ENCODE results near the gene PRPH. TPM values are rescaled to one million over a fixed set of nuclear protein-coding genes. Genes with fewer than 3 reads are reported as not detected.
"Not testable (repeated sequence)": the region's sequence is repeated elsewhere in the genome, so short reads cannot be mapped to it uniquely, and the experiment has no call there.

The PRPH gene
- total and polyA plus RNA-seq, 3 experiments from 2014 or later = not detected

- Histone ChIP-seq H3K4me3 (ENCODE audit: low read length) (no peak overlapping the region), H3K27me3 (ENCODE audit: insufficient read depth, low read length, poor library complexity, severe bottlenecking) (no peaks in the 10 kb centered on the region), H3K36me3 (ENCODE audit: insufficient read depth, low read length) (peaks cover 21% of the 10 kb centered on the region), H3K4me1 (ENCODE audit: insufficient read depth, low read length) (no peaks in the 10 kb centered on the region), H3K9me3 (ENCODE audit: low read length) (no peaks in the 10 kb centered on the region), H3K27ac (ENCODE audit: low read depth, low read length) (no peak overlapping the region)
- H3K4me3 Mint-ChIP-seq = no peak overlapping the region
- peaks cover 2 to 6% (median 5%) of the 10 kb centered on the region in 3 donors for H3K4me1 Mint-ChIP-seq
- no peaks in the 10 kb centered on the region for H3K9me3 Mint-ChIP-seq
- ChIA-PET CTCF (no interaction called here), POLR2A (no interaction called here)
- H3K36me3 Mint-ChIP-seq = peaks cover 0 to 53% (median 15%) of the 10 kb centered on the region in 3 donors
- no peak overlapping the region for H3K27ac Mint-ChIP-seq
- no peak for DNase-seq
- no peaks in the 10 kb centered on the region for H3K27me3 Mint-ChIP-seq
These were observed 21.9 kb upstream of the PRPH start for GRCh38 chr12:49272790-49273725.

GRCh38 chr12:49273726-49274395, 21.1 kb upstream of the PRPH start:
- DNase-seq = no peak
- CTCF ChIA-PET = no interaction called here
- H3K27me3 ChIP-seq (ENCODE audit: insufficient read depth, low read length, poor library complexity, severe bottlenecking) = no peaks in the 10 kb centered on the region

GRCh38 chr12:49274396-49275069, 20.4 kb upstream of the PRPH start:
- POLR2A ChIA-PET = no interaction called here
- peaks cover 0 to 44% (median 15%) of the 10 kb centered on the region in 3 donors for H3K36me3 Mint-ChIP-seq
- H3K4me3 ChIP-seq (ENCODE audit: low read length) = no peak overlapping the region
- H3K9me3 Mint-ChIP-seq = no peaks in the 10 kb centered on the region
- no peaks in the 10 kb centered on the region for H3K27me3 ChIP-seq (ENCODE audit: insufficient read depth, low read length, poor library complexity, severe bottlenecking)
- H3K4me1 ChIP-seq (ENCODE audit: insufficient read depth, low read length) = no peaks in the 10 kb centered on the region
- peaks cover 21% of the 10 kb centered on the region for H3K36me3 ChIP-seq (ENCODE audit: insufficient read depth, low read length)
- H3K27ac Mint-ChIP-seq = peak overlapping the region in 2 of 8 donors; percentile 25 to 85
- H3K4me3 Mint-ChIP-seq = no peak overlapping the region
- H3K27ac ChIP-seq (ENCODE audit: low read depth, low read length) = no peak overlapping the region
- H3K9me3 ChIP-seq (ENCODE audit: low read length) = no peaks in the 10 kb centered on the region
- CTCF ChIA-PET = no interaction called here
- peaks cover 0 to 4% of the 10 kb centered on the region in 2 donors for H3K27me3 Mint-ChIP-seq
- no peaks in the 10 kb centered on the region for H3K4me1 Mint-ChIP-seq
- DNase-seq = no peak

More at GRCh38 chr12:49273726-49274395, 21.1 kb upstream of the PRPH start:
- POLR2A ChIA-PET = no interaction called here
- Histone ChIP-seq H3K36me3 (ENCODE audit: insufficient read depth, low read length) (peaks cover 21% of the 10 kb centered on the region), H3K9me3 (ENCODE audit: low read length) (no peaks in the 10 kb centered on the region), H3K4me1 (ENCODE audit: insufficient read depth, low read length) (no peaks in the 10 kb centered on the region), H3K27ac (ENCODE audit: low read depth, low read length) (no peak overlapping the region), H3K4me3 (ENCODE audit: low read length) (no peak overlapping the region)
- Mint-ChIP-seq H3K4me3 (no peak overlapping the region), H3K27me3 (no peaks in the 10 kb centered on the region), H3K27ac (no peak overlapping the region), H3K4me1 (no peaks in the 10 kb centered on the region), H3K9me3 (no peaks in the 10 kb centered on the region), H3K36me3 (peaks cover 0 to 49% (median 15%) of the 10 kb centered on the region in 3 donors)

GRCh38 chr12:49276304-49277290, 18.4 kb upstream of the PRPH start:
- H3K27me3 Mint-ChIP-seq = peaks cover 0 to 8% of the 10 kb centered on the region in 2 donors
- H3K4me3 ChIP-seq (ENCODE audit: low read length) = no peak overlapping the region
- H3K36me3 Mint-ChIP-seq = peaks cover 0 to 23% (median 8%) of the 10 kb centered on the region in 3 donors
- H3K27me3 ChIP-seq (ENCODE audit: insufficient read depth, low read length, poor library complexity, severe bottlenecking) = no peaks in the 10 kb centered on the region
- H3K9me3 Mint-ChIP-seq = no peaks in the 10 kb centered on the region
- H3K9me3 ChIP-seq (ENCODE audit: low read length) = no peaks in the 10 kb centered on the region
- peak overlapping the region in 2 of 8 donors; percentile 39 to 74 for H3K27ac Mint-ChIP-seq
- ChIA-PET POLR2A (no interaction called here), CTCF (interaction anchor here (1.2 to 1.8 kb wide), 3 partner anchors 13 to 60 kb away, joined by 3 read pairs; partner anchors contain the start of genes C1QL4 and PRPH)
- peaks cover 11% of the 10 kb centered on the region for H3K36me3 ChIP-seq (ENCODE audit: insufficient read depth, low read length)
- no peak for DNase-seq
- H3K27ac ChIP-seq (ENCODE audit: low read depth, low read length) = no peak overlapping the region
- no peaks in the 10 kb centered on the region for H3K4me1 Mint-ChIP-seq
- H3K4me3 Mint-ChIP-seq = no peak overlapping the region
- no peaks in the 10 kb centered on the region for H3K4me1 ChIP-seq (ENCODE audit: insufficient read depth, low read length)

- POLR2A ChIA-PET = no interaction called here
- H3K4me1 Mint-ChIP-seq = no peaks in the 10 kb centered on the region
- H3K27ac Mint-ChIP-seq = no peak overlapping the region
These were observed 17.5 kb upstream of the PRPH start for GRCh38 chr12:49277466-49277865.

GRCh38 chr12:49279706-49280159, 15.2 kb upstream of the PRPH start:
- ChIA-PET CTCF (interaction anchor here (1.1 to 1.7 kb wide), 3 partner anchors 10 to 68 kb away, joined by 5 to 7 read pairs (median 5); no protein-coding TSS in a partner anchor), POLR2A (no interaction called here)
- no peak overlapping the region for H3K27ac ChIP-seq (ENCODE audit: low read depth, low read length)
- no peak overlapping the region for H3K4me3 ChIP-seq (ENCODE audit: low read length)
- H3K36me3 ChIP-seq (ENCODE audit: insufficient read depth, low read length) = no peaks in the 10 kb centered on the region
- H3K4me3 Mint-ChIP-seq = no peak overlapping the region
- no peaks in the 10 kb centered on the region for H3K4me1 ChIP-seq (ENCODE audit: insufficient read depth, low read length)
- no peak overlapping the region for H3K27ac Mint-ChIP-seq
- no peaks in the 10 kb centered on the region for H3K9me3 Mint-ChIP-seq
- H3K27me3 ChIP-seq (ENCODE audit: insufficient read depth, low read length, poor library complexity, severe bottlenecking) = no peaks in the 10 kb centered on the region
- no peaks in the 10 kb centered on the region for H3K4me1 Mint-ChIP-seq
- no peak for DNase-seq
- H3K9me3 ChIP-seq (ENCODE audit: low read length) = no peaks in the 10 kb centered on the region
- H3K27me3 Mint-ChIP-seq = peaks cover 5 to 20% of the 10 kb centered on the region in 2 donors
- peaks cover 0 to under 1% (median 0%) of the 10 kb centered on the region in 3 donors for H3K36me3 Mint-ChIP-seq

More at GRCh38 chr12:49277466-49277865, 17.5 kb upstream of the PRPH start:
- H3K4me1 ChIP-seq (ENCODE audit: insufficient read depth, low read length) = no peaks in the 10 kb centered on the region
- DNase-seq = no peak
- CTCF ChIA-PET = interaction anchor here (1.2 to 1.8 kb wide), 3 partner anchors 12 to 60 kb away, joined by 3 read pairs; partner anchors contain the start of genes C1QL4 and PRPH
- Mint-ChIP-seq H3K9me3 (no peaks in the 10 kb centered on the region), H3K36me3 (peaks cover 0 to 14% (median 8%) of the 10 kb centered on the region in 3 donors), H3K4me3 (no peak overlapping the region), H3K27me3 (peaks cover 2 to 11% of the 10 kb centered on the region in 2 donors)
- H3K36me3 ChIP-seq (ENCODE audit: insufficient read depth, low read length) = peaks cover 7% of the 10 kb centered on the region
- no peaks in the 10 kb centered on the region for H3K27me3 ChIP-seq (ENCODE audit: insufficient read depth, low read length, poor library complexity, severe bottlenecking)
- H3K9me3 ChIP-seq (ENCODE audit: low read length) = no peaks in the 10 kb centered on the region
- no peak overlapping the region for H3K27ac ChIP-seq (ENCODE audit: low read depth, low read length)
- no peak overlapping the region for H3K4me3 ChIP-seq (ENCODE audit: low read length)

DNA sequence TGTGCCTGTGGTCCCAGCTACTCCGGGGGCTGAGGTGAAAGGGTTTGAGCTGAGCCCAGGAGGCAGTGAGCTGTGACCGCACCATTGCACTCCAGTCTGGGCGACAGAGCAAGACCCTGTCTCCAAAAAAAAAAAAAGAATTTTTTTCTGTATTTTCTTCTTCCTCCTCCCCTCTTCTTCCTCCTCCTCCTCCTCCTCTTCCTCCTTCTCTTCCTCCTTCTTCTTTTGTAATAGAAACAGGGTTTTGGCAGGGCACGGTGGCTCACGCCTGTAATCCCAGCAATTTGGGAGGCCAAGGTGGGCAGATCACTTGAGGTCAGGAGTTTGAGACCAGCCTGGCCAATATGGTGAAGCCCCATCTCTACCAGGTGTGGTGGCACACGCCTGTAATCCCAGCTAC, 14.4 kb upstream of the PRPH start:
- H3K36me3 Mint-ChIP-seq; H3K27me3 ChIP-seq (ENCODE audit: insufficient read depth, low read length, poor library complexity, severe bottlenecking); CTCF ChIA-PET; DNase-seq; POLR2A ChIA-PET; H3K4me3 ChIP-seq (ENCODE audit: low read length); H3K4me1 ChIP-seq (ENCODE audit: insufficient read depth, low read length); H3K9me3 ChIP-seq (ENCODE audit: low read length); H3K9me3 Mint-ChIP-seq; H3K36me3 ChIP-seq (ENCODE audit: insufficient read depth, low read length); H3K27ac ChIP-seq (ENCODE audit: low read depth, low read length); H3K4me1 Mint-ChIP-seq; H3K4me3 Mint-ChIP-seq: not testable (repeated sequence)
- peak overlapping the region in 1 of 8 donors; percentile 65 for H3K27ac Mint-ChIP-seq
- peaks cover 7 to 22% of the 10 kb centered on the region in 2 donors for H3K27me3 Mint-ChIP-seq

All from CD8-positive, alpha-beta memory T cell (primary cell).